GM12878 (cell line): ENCODE results near the gene ANAPC5.

Experiments used
- CTCF ChIP-seq, 3 experiments: IDR thresholded peaks in 2 of 3; conservative IDR thresholded peaks in 1 of 3; 2 replicates each; pipeline ENCODE4 v1.5.1; 2011; ENCODE audit warnings: low read depth in 3 of 3, low read length in 3 of 3, mild to moderate bottlenecking in 3 of 3, control low read depth in 2 of 3, moderate library complexity in 2 of 3, inconsistent platforms in 1 of 3, mixed read lengths in 1 of 3; ENCODE audit not compliant: control insufficient read depth in 2 of 3, insufficient read depth in 1 of 3; ENCODE audit errors: extremely low read depth in 1 of 3
- MLLT1 ChIP-seq: fragments of 450-650 bp; IDR thresholded peaks from 2 replicates; pipeline ENCODE4 v1.6.1; 2016; ENCODE audit warnings: mild to moderate bottlenecking
- POLR2A ChIP-seq: IDR thresholded peaks from 2 replicates; pipeline ENCODE4 v1.6.1; 2011; ENCODE audit warnings: low read depth, mild to moderate bottlenecking, low read length
- PRDM15 ChIP-seq: fragments of 450-650 bp; formaldehyde crosslinking; IDR thresholded peaks from 2 replicates; pipeline ENCODE4 v1.4.0; 2020; ENCODE audit warnings: mild to moderate bottlenecking, moderate library complexity

GRCh38 chr12:121330195-121330594 is 22.0 kb downstream of the ANAPC5 start:
- TF ChIP-seq MLLT1 (no peak), CTCF (IDR thresholded peaks at IDR 0.05 in 2 of 3, conservative IDR thresholded peaks at IDR 0.05 in 1 of 3; ENCODE audit: control insufficient read depth in 2 of 3, extremely low read depth in 1 of 3, insufficient read depth in 1 of 3, low read depth in 3 of 3, low read length in 3 of 3) (no peak), POLR2A (no peak), PRDM15 (no peak)
